ENCODE measurements around the gene ZBTB9.

ZBTB9 gene

GRCh38 chr6:33490621-33491020 lies 36.2 kb downstream of the ZBTB9 start:
- TF ChIP-seq CTCF (conservative IDR thresholded peaks at IDR 0.05; ENCODE audit: low read depth, low read length) = no peak
- no peak for DNase-seq (ENCODE audit: low read depth)
- no peak overlapping the region for H3K4me3 ChIP-seq (ENCODE audit: low read length)

GRCh38 chr6:33492093-33492492 lies 37.7 kb downstream of the ZBTB9 start:
- no peak overlapping the region for H3K4me3 ChIP-seq (ENCODE audit: low read length)
- no peak for DNase-seq (ENCODE audit: low read depth)
- TF ChIP-seq CTCF (conservative IDR thresholded peaks at IDR 0.05; ENCODE audit: low read depth, low read length) = no peak

- TF ChIP-seq CTCF (conservative IDR thresholded peaks at IDR 0.05; ENCODE audit: low read depth, low read length) = no peak
- DNase-seq (ENCODE audit: low read depth) = no peak
- H3K4me3 ChIP-seq (ENCODE audit: low read length) = no peak overlapping the region
Measured at GRCh38 chr6:33497157-33497556, 42.8 kb downstream of the ZBTB9 start.

GRCh38 chr6:33502486-33502885 lies 48.1 kb downstream of the ZBTB9 start:
- DNase-seq (ENCODE audit: low read depth) = no peak
- no peak for TF ChIP-seq CTCF (conservative IDR thresholded peaks at IDR 0.05; ENCODE audit: low read depth, low read length)
- H3K4me3 ChIP-seq (ENCODE audit: low read length) = no peak overlapping the region

- H3K4me3 ChIP-seq (ENCODE audit: low read length) = no peak overlapping the region
- no peak for DNase-seq (ENCODE audit: low read depth)
- no peak for TF ChIP-seq CTCF (conservative IDR thresholded peaks at IDR 0.05; ENCODE audit: low read depth, low read length)
Measured at GRCh38 chr6:33504486-33504885, 50.1 kb downstream of the ZBTB9 start.

GRCh38 chr6:33505548-33506370 lies 51.4 kb downstream of the ZBTB9 start:
- TF ChIP-seq CTCF (conservative IDR thresholded peaks at IDR 0.05; ENCODE audit: low read depth, low read length) = no peak
- no peak overlapping the region for H3K4me3 ChIP-seq (ENCODE audit: low read length)
- DNase-seq (ENCODE audit: low read depth) = no peak
